HCT116 (cell line): ENCODE results near the gene TIMM44. TPM values are rescaled to one million over a fixed set of nuclear protein-coding genes. Genes with fewer than 3 reads are reported as not detected.

ENCODE experiments used
- ATAC-seq: fragments of 200-7000 bp; cut with Tn5 transposase; 2 replicates; pipeline ENCODE4 v1.9.1; 2020; ENCODE audit warnings: mild to moderate bottlenecking, moderate library complexity
- BruUV-seq: library from RNA; stranded (reverse); fragments of 400-500 nt; replicated peaks from 2 replicates; lab custom pipeline; 2021; lab: Mats Ljungman, UMichigan
- CTCF ChIA-PET: fragments of 300-600 bp; sonication (Branson Sonifier 250); formaldehyde crosslinking; loops from one replicate; lab custom pipeline; 2021; ENCODE audit warnings: antibody characterized with exemption; lab: Charles Lee
- POLR2A ChIA-PET: fragments of 300-600, 350-600 bp; sonication (Branson Sonifier 250); formaldehyde crosslinking; loops from one replicate; lab custom pipeline; 2021; ENCODE audit warnings: antibody characterized with exemption; lab: Charles Lee
- RAD21 ChIA-PET, 2 experiments: fragments of 300-600 bp; sonication (Branson Sonifier 250); formaldehyde crosslinking; loops; one replicate each; lab custom pipeline; 2023; ENCODE audit warnings: low total read pairs in 2 of 2; ENCODE audit not compliant: uncharacterized antibody in 2 of 2, unreplicated experiment in 2 of 2, low non-redundant PET in 1 of 2; lab: Charles Lee
- DNase-seq: peaks from one replicate; pipeline ENCODE4 v3.0.0-alpha.2; 2010; ENCODE audit warnings: low read depth, low spot score
- H2AFZ ChIP-seq: fragments of 200-600 bp; shearing (Covaris generic), sonication (generic); 2 replicates; pipeline ENCODE4 v1.6.1; 2017; ENCODE audit warnings: low read depth, mixed run types, mixed read lengths, antibody characterized with exemption, low read length; ENCODE audit not compliant: poor library complexity, severe bottlenecking
- H3K27ac ChIP-seq: 2 replicates; pipeline ENCODE4 v1.5.1; 2012; ENCODE audit warnings: low read depth, low read length
- H3K27me3 ChIP-seq: fragments of 200-600 bp; sonication (generic); 2 replicates; pipeline ENCODE4 v1.6.1; 2016; ENCODE audit warnings: mixed run types, low read length, mixed read lengths; ENCODE audit not compliant: insufficient read depth
- H3K36me3 ChIP-seq, 2 experiments: fragments of 200-500 bp in 1 of 2; fragments of 200-600 bp in 1 of 2; sonication (Bioruptor generic) in 1 of 2; sonication (generic) in 1 of 2; 2 replicates each; pipeline versions ENCODE4 v1.5.1 to v1.6.1; 2014 to 2016; ENCODE audit warnings: low read length in 2 of 2, inconsistent platforms in 1 of 2, mixed read lengths in 1 of 2, mixed run types in 1 of 2; ENCODE audit not compliant: insufficient read depth in 2 of 2, control insufficient read depth in 1 of 2
- H3K4me1 ChIP-seq, 2 experiments: fragments of 200-600 bp in 1 of 2; sonication (generic) in 1 of 2; 2 replicates each; pipeline versions ENCODE4 v1.5.1 to v1.6.1; 2012 to 2017; ENCODE audit warnings: low read length in 2 of 2, inconsistent platforms in 1 of 2, mild to moderate bottlenecking in 1 of 2, mixed read lengths in 1 of 2, mixed run types in 1 of 2, moderate library complexity in 1 of 2; ENCODE audit not compliant: insufficient read depth in 2 of 2, control insufficient read depth in 1 of 2
- H3K4me2 ChIP-seq: fragments of 200-600 bp; sonication (generic); 2 replicates; pipeline ENCODE4 v1.6.1; 2017; ENCODE audit warnings: mixed run types, low read length, mixed read lengths
- H3K4me3 ChIP-seq, 2 experiments: fragments of 200-600 bp in 1 of 2; sonication (generic) in 1 of 2; replicated peaks in 1 of 2; 2 replicates each; pipeline ENCODE4 v1.5.1; 2011 to 2016; ENCODE audit warnings: low read length in 2 of 2, control low read depth in 1 of 2, low read depth in 1 of 2, mild to moderate bottlenecking in 1 of 2, mixed read lengths in 1 of 2, mixed run types in 1 of 2
- H3K79me2 ChIP-seq: fragments of 200-600 bp; sonication (generic); 2 replicates; pipeline ENCODE4 v1.6.1; 2017; ENCODE audit warnings: mild to moderate bottlenecking, mixed run types, low read length, moderate library complexity, mixed read lengths; ENCODE audit not compliant: insufficient read depth
- H3K9ac ChIP-seq: fragments of 200-600 bp; sonication (generic); 2 replicates; pipeline ENCODE4 v1.6.1; 2016; ENCODE audit warnings: low read length, mixed read lengths
- H3K9me2 ChIP-seq: fragments of 200-600 bp; sonication (generic), shearing (Covaris generic); 2 replicates; pipeline ENCODE4 v1.6.1; 2017; ENCODE audit warnings: mixed run types, mild to moderate bottlenecking, moderate library complexity; ENCODE audit not compliant: insufficient read depth
- H3K9me3 ChIP-seq, 2 experiments: fragments of 200-500 bp in 1 of 2; fragments of 200-600 bp in 1 of 2; sonication (Bioruptor generic) in 1 of 2; sonication (generic) in 1 of 2; 2 replicates each; pipeline ENCODE4 v1.6.1; 2014 to 2017; ENCODE audit warnings: low read length in 2 of 2, mixed read lengths in 2 of 2, inconsistent platforms in 1 of 2, low read depth in 1 of 2, mild to moderate bottlenecking in 1 of 2, mixed run types in 1 of 2, moderate library complexity in 1 of 2; ENCODE audit not compliant: control insufficient read depth in 1 of 2, insufficient read depth in 1 of 2
- H4K20me1 ChIP-seq: fragments of 200-600 bp; sonication (generic), shearing (Covaris generic); 2 replicates; pipeline ENCODE4 v1.6.1; 2017; ENCODE audit warnings: mixed run types, mild to moderate bottlenecking, moderate library complexity; ENCODE audit not compliant: insufficient read depth
- ATF3 ChIP-seq: IDR thresholded peaks from 2 replicates; pipeline ENCODE4 v1.6.1; 2012
- CBX3 ChIP-seq: IDR thresholded peaks from 2 replicates; pipeline ENCODE4 v1.6.1; 2012; ENCODE audit warnings: low read depth
- CEBPB ChIP-seq: IDR thresholded peaks from 2 replicates; pipeline ENCODE4 v1.6.1; 2012; ENCODE audit warnings: low read depth
- EGR1 ChIP-seq: IDR thresholded peaks from 2 replicates; pipeline ENCODE4 v1.6.1; 2012; ENCODE audit warnings: low read depth
- FOSL1 ChIP-seq: IDR thresholded peaks from 2 replicates; pipeline ENCODE4 v1.6.1; 2012; ENCODE audit warnings: low read depth
- JUND ChIP-seq: IDR thresholded peaks from 2 replicates; pipeline ENCODE4 v1.6.1; 2012
- MAX ChIP-seq: IDR thresholded peaks from 2 replicates; pipeline ENCODE4 v1.6.1; 2012
- POLR2A ChIP-seq: IDR thresholded peaks from 2 replicates; pipeline ENCODE4 v1.7.0; 2011; ENCODE audit warnings: borderline replicate concordance; ENCODE audit not compliant: insufficient read depth, insufficient read length; ENCODE audit errors: extremely low read depth
- POLR2AphosphoS5 ChIP-seq: IDR thresholded peaks from 2 replicates; pipeline ENCODE4 v1.6.1; 2011; ENCODE audit warnings: mild to moderate bottlenecking, low read depth, low read length, moderate library complexity
- SIN3A ChIP-seq: IDR thresholded peaks from 2 replicates; pipeline ENCODE4 v1.6.1; 2012; ENCODE audit warnings: low read depth
- SP1 ChIP-seq: IDR thresholded peaks from 2 replicates; pipeline ENCODE4 v1.6.1; 2012; ENCODE audit warnings: low read depth
- SRF ChIP-seq: IDR thresholded peaks from 2 replicates; pipeline ENCODE4 v1.6.1; 2012; ENCODE audit warnings: low read depth
- TCF7L2 ChIP-seq: IDR thresholded peaks from 2 replicates; pipeline ENCODE4 v1.7.0; 2011; ENCODE audit warnings: borderline replicate concordance, inconsistent platforms; ENCODE audit not compliant: insufficient read depth, insufficient read length; ENCODE audit errors: extremely low read depth
- YY1 ChIP-seq: IDR thresholded peaks from 2 replicates; pipeline ENCODE4 v1.6.1; 2011; ENCODE audit warnings: low read length, low read depth, moderate library complexity, mild to moderate bottlenecking; ENCODE audit not compliant: insufficient replicate concordance; ENCODE audit errors: extremely low read depth
- ZFX ChIP-seq: fragments of 450-650 bp; IDR thresholded peaks from 2 replicates; pipeline ENCODE4 v1.6.1; 2017
- intact Hi-C: fragments of 100-400 bp; cut with micrococcal nuclease; formaldehyde crosslinking; loops from 2 replicates; pipeline ENCODE4 v1.10.0; 2022
- total RNA-seq: library from RNA; stranded (reverse); gene quantifications from one replicate; pipeline ENCODE4 v1.2.1, GENCODE V29; 2021; ENCODE audit not compliant: unreplicated experiment
- TF ChIP-seq, protein P1 (sequence below): IDR thresholded peaks from 2 replicates; pipeline ENCODE4 v1.6.1; 2012; ENCODE audit warnings: low read depth
- TF ChIP-seq, protein P2 (sequence below): IDR thresholded peaks from 2 replicates; pipeline ENCODE4 v1.6.1; 2011; ENCODE audit warnings: mild to moderate bottlenecking, low read length, moderate library complexity; ENCODE audit not compliant: insufficient replicate concordance; ENCODE audit errors: extremely low read depth

TIMM44 gene
- total RNA-seq, 1 experiment from 2014 or later: 136 TPM

- DNase-seq (no peak), ATAC-seq (no peak)
- no peaks in the 10 kb centered on the region for H3K27me3 ChIP-seq
- H2AFZ ChIP-seq: no peak overlapping the region
- ChIA-PET POLR2A (no interaction called here), CTCF (no interaction called here), RAD21 (no interaction called here)
- no peaks in the 10 kb centered on the region for H4K20me1 ChIP-seq
- intact Hi-C loops: no loop called here
- H3K9me3 ChIP-seq: no peaks in the 10 kb centered on the region
- H3K79me2 ChIP-seq: peaks cover 64% of the 10 kb centered on the region
- no peaks in the 10 kb centered on the region for H3K9me2 ChIP-seq
- peak overlapping the region; percentile 97 for H3K4me2 ChIP-seq
- H3K4me1 ChIP-seq: peaks cover 3 to 30% of the 10 kb centered on the region in 2 experiments; a peak in 2 of 4 replicates
- peak overlapping the region; percentile 92; the same call in 1 of the 2 replicates for H3K27ac ChIP-seq
- H3K36me3 ChIP-seq: no peaks in the 10 kb centered on the region; a peak in 2 of 4 replicates
- H3K4me3 ChIP-seq: peak overlapping the region; percentile 72 to 97
- TF ChIP-seq EGR1: no peak
- no peak for TF ChIP-seq POLR2A
- TF ChIP-seq MAX: no peak
- TF ChIP-seq JUND: no peak
- TF ChIP-seq SRF: no peak
- TF ChIP-seq ZFX: no peak
- no peak for TF ChIP-seq CEBPB
- TF ChIP-seq TCF7L2: no peak
- TF ChIP-seq ATF3: no peak
- TF ChIP-seq SP1: no peak
- TF ChIP-seq FOSL1: no peak
- TF ChIP-seq, protein P1, sequence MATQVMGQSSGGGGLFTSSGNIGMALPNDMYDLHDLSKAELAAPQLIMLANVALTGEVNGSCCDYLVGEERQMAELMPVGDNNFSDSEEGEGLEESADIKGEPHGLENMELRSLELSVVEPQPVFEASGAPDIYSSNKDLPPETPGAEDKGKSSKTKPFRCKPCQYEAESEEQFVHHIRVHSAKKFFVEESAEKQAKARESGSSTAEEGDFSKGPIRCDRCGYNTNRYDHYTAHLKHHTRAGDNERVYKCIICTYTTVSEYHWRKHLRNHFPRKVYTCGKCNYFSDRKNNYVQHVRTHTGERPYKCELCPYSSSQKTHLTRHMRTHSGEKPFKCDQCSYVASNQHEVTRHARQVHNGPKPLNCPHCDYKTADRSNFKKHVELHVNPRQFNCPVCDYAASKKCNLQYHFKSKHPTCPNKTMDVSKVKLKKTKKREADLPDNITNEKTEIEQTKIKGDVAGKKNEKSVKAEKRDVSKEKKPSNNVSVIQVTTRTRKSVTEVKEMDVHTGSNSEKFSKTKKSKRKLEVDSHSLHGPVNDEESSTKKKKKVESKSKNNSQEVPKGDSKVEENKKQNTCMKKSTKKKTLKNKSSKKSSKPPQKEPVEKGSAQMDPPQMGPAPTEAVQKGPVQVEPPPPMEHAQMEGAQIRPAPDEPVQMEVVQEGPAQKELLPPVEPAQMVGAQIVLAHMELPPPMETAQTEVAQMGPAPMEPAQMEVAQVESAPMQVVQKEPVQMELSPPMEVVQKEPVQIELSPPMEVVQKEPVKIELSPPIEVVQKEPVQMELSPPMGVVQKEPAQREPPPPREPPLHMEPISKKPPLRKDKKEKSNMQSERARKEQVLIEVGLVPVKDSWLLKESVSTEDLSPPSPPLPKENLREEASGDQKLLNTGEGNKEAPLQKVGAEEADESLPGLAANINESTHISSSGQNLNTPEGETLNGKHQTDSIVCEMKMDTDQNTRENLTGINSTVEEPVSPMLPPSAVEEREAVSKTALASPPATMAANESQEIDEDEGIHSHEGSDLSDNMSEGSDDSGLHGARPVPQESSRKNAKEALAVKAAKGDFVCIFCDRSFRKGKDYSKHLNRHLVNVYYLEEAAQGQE: no peak
- TF ChIP-seq POLR2AphosphoS5: no peak
- TF ChIP-seq, protein P2, sequence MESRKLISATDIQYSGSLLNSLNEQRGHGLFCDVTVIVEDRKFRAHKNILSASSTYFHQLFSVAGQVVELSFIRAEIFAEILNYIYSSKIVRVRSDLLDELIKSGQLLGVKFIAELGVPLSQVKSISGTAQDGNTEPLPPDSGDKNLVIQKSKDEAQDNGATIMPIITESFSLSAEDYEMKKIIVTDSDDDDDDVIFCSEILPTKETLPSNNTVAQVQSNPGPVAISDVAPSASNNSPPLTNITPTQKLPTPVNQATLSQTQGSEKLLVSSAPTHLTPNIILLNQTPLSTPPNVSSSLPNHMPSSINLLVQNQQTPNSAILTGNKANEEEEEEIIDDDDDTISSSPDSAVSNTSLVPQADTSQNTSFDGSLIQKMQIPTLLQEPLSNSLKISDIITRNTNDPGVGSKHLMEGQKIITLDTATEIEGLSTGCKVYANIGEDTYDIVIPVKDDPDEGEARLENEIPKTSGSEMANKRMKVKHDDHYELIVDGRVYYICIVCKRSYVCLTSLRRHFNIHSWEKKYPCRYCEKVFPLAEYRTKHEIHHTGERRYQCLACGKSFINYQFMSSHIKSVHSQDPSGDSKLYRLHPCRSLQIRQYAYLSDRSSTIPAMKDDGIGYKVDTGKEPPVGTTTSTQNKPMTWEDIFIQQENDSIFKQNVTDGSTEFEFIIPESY: no peak
- no peak for TF ChIP-seq CBX3
- TF ChIP-seq SIN3A: no peak
- no peak for TF ChIP-seq YY1
- no TSS peak for BruUV-seq
- H3K9ac ChIP-seq: peak overlapping the region; percentile 97
These were observed 38.2 kb downstream of the TIMM44 start for GRCh38 chr19:7905268-7905667.
